CD4-positive, alpha-beta T cell treated with Interleukin-12 subunit alpha and Interleukin-12 subunit beta, for 1 hour (primary cell): Measurements from ENCODE around the gene CCL17.

ENCODE experiments used
- DNase-seq: peaks from one replicate; pipeline ENCODE4 v3.0.0-alpha.2; 2020

Gene CCL17

GRCh38 chr16:57401943-57402640 is 2.5 kb upstream of the CCL17 start:
- DNase-seq: no peak

- no peak for DNase-seq
Observed at GRCh38 chr16:57405097-57405496, 530 bp downstream of the CCL17 start.

GRCh38 chr16:57406881-57407280 is 2.3 kb downstream of the CCL17 start:
- DNase-seq: no peak

DNA sequence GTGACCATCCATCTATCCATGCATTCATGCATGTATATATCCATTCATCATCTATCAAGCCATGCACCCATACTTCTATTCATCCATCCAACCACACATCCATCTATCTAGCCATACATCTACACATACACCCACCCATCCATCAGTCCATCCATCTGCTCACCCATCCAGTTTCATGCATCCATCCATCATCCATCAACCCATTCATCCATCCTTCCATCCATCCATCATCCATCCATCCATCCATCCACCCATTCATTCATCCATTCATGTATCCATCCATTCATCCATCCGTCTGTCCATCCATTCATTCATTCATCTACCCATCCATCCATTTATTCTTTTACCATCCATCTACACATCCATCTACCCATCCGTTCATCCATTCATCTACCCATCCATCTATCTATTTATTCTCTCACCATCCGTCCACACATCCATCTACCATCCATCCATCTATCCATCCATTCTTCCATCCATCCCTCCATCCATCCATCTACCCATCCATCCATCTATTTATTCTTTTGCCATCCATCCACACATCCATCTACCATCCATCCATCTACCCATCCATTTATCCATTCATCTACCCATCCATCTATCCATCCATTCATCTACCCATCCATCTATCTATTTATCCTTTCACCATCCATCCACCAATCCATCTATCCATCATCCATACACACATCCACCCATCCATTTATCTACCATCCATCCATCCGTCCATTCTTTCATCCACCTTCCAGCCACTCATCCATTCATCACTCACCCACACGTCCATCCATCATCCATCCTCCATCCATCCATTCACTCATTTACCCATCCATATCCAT is 3.2 kb downstream of the CCL17 start:
- DNase-seq: no peak

GRCh38 chr16:57409065-57409464 is 4.5 kb downstream of the CCL17 start:
- DNase-seq: no peak

DNA sequence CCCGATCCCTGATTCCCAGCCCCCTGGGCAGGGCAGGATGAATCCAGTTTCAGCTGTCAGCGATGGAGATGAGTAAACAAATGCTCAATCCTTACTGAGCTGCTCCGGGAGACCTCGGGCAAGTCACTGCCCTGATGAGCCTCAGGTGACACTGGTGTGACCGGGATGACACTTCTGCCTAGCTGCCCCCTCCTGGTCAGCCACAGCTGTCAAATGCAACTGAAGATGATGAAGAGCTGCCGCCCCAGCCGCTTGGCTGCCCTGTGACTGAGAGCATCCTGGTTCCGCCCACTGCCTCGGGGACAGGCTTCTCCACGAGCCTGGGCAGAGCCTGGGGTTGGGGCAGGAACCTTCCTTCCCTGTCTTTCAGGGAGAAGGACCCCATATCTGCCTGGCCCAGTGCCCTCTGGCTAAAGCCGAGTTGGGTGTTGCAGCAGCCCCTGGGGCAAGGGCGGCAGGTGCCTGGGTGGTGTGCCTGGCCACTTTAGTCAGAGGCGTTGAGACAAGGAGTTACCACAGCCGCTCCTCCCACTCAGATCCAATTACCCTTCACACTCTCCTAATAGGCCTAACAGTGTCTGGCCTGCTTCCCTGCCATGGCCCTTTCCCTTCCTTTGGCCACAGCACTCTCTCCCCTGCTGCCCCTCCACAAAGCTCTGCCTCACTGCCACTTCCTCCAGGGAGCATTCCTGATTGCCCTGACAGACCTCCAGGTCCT is 5.5 kb downstream of the CCL17 start:
- no peak for DNase-seq

DNA sequence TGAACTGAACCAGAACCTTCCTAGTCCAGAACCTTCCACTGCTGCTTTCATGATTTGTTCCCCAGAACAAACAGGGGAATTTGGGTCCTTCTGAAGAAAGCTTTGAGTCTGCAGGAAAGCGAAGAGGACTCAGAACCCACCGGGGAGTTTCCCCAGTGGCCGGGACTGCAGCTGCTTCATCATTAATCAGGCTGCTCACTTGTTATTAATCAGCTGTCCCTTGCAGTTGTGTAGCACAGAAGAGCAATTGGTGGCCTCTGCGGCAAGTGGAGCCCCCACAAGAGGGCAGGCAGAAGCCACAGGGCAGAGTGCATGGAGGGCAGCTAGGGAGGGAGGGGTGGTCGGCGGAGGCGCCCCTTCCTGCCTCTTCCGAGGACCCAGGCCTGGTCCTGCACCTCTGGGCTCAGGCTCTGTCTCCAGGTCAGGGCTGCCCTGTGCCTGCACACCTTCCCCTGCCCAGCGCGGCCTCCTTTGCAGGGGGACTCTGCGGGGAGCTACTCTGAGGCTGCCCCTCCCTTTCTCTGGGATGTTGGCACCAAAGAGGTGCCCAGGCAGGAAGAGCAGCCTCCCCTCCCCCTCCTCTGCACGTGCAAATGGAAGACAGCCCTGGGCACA is 6.9 kb downstream of the CCL17 start:
- no peak for DNase-seq

- DNase-seq: no peak
Observed at GRCh38 chr16:57412584-57412983, 8.0 kb downstream of the CCL17 start.

GRCh38 chr16:57413301-57413730 is 8.7 kb downstream of the CCL17 start:
- no peak for DNase-seq

GRCh38 chr16:57413733-57414132 is 9.2 kb downstream of the CCL17 start:
- no peak for DNase-seq

DNA sequence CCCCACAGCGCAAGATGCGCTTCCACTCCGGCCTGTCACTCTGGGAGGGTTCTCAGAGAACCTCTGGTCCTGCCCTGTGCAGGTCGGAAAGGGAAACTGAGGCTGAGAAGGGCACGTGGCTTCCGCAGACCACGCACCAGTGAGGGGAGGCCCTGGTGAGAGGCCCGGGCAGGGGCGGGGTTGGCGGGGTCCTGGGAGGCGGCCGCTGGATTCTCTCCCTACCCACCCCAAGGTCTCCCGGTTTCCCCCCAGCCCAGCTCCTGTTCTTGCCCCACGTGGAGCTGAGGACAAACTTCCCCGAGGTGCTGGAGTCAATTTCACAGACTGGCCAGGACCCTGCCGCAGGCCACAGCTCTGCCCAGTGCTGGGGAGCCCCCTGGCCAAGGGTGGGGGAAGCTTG is 11.5 kb downstream of the CCL17 start:
- DNase-seq: no peak

- no peak for DNase-seq
Observed at GRCh38 chr16:57419506-57419905, 14.9 kb downstream of the CCL17 start.

- DNase-seq: no peak
Observed at GRCh38 chr16:57422026-57422944, 17.7 kb downstream of the CCL17 start.

DNA sequence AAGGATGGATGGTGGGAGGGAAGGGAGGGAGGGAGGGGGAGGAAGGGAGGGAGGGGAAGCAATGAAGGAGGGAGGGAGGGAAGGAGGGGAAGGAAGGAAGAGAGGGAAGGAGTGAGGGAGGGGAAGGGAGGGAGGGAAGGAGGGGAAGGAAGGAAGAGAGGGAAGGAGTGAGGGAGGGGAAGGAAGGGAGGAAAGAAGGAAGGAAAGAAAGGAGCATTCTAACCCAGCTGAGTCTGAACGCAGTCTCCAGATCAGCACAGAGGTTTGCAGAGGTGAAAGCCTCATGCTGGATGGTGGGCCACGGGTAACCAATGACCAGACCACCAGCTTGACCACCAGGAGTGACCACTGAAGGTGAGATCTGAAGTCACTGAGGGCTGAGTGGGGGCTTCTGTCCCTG is 18.6 kb downstream of the CCL17 start:
- no peak for DNase-seq

DNA sequence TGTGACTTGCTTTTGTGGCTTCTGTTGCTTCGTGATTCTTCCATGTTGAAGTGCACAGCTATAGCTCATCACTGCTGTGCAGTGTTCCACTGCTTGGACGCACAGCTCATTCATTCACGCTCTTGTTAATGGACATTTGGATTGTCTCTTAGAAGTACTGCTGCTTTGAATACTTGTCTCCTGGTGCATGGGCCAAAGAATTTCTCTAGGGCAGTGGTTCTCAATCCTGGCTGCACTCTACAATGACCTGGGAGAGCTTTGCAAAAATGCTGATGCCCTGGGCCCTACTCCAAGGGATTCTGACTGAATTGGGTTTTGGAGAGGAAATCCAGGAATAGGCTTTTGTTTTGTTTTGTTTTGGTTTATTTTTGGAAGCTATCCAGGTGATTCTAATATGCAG is 20.0 kb downstream of the CCL17 start:
- DNase-seq: no peak

- DNase-seq: no peak
Observed at GRCh38 chr16:57426356-57426755, 21.8 kb downstream of the CCL17 start.

DNA sequence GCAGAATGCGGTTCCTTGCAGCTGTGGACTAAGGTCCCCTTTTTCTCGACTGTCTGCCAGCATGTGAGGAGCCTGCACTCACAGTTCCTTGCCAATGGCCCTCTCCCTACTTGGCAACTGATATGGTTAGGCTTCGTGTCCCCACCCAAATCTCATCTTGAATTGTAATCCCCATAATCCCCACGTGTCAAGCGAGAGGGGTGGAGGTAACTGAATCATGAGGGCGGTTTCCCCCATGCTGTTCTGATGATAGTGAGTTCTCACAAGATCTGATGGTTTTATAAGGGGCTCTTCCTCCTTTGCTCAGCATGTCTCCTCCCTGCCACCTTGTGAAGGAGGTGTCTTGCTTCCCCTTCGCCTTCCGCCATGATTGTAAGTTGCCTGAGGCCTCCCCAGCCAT is 22.7 kb downstream of the CCL17 start:
- no peak for DNase-seq

- DNase-seq: no peak
Observed at GRCh38 chr16:57427824-57428223, 23.3 kb downstream of the CCL17 start.

DNA sequence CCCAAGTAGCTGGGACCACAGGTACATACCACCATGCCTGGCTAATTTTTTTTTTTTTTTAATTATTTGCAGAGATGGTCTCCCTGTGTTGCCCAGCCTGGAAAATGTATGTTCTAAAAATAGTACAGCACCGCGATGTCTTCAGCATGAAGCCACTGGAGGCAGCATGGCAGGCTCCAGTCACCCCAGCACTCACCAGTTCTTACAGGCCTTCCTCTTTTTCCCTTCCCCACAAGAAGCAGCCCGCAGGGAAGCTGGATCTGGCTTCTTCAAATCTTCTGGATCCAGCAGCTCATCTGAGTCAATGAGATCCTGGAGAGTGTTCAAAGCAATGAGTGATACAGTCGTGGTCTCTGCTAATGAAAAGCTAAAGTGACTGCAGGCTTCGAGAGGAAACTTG is 26.4 kb downstream of the CCL17 start:
- no peak for DNase-seq

DNA sequence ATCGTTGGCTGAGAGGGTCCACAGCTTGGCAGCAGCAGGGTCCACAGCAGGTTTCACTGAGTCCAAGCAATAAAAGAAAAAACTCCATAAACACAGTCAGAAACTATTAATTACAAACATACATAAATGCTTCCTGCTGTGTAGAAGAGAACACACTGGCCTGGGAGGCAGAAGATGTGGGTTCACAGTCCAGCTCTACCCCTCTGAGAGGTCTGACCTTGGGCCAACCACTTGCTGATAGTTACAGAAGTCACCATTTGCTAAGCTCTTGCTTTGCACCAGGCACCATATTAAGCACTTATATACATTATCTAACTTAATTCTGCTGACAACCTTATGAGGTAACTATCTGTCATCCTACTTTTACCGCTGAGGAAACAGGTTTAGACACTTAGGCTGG is 27.9 kb downstream of the CCL17 start:
- no peak for DNase-seq

DNA sequence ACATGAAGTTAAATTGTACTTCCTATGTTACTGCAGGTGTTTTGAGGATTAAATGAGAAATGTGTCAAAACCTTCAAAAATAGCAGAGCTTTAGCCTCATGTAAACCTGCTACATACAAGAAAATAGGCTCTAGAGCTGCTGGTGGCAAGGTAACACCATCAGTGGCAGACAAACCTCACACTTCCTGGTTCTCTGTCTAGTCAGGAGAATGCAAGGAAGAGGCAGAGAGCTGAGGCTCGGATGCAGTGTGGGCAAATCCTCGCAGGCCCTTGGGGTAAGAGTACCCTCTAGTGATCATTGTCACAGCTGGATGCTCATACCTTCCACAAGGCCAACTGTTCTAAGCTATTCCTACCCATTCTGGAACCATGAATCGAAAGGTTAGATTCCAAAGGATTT is 28.4 kb downstream of the CCL17 start:
- DNase-seq: no peak

DNA sequence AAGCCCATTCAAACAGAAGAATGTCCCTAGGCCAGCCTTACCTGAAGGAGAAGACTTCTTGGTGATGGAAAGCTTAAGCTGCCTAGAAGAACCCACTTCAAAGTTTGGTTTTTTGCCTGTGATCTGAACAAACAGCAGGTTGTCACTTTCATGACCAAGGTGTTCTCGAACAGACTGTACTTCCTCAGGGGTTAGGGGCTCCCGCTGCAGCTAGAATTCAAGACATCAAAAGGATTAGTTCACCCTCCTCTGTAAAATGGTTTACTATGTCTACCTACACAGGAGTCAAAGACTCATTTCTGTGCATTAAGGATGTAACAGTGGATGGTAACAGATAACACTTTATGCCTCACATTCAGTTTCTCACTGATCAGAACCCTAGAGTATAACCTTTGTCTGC is 29.4 kb downstream of the CCL17 start:
- peak; percentile 13 for DNase-seq
